ENCODE measurements around the gene MRPL51.

Gene MRPL51

GRCh38 chr12:6472491-6472890 is 20.6 kb downstream of the MRPL51 start:
- H3K27ac ChIP-seq (replicated peaks; ENCODE audit: low read length), result no peak overlapping the region
- no peak for DNase-seq (ENCODE audit: low spot score)
- peaks cover 0 to 2% of the 10 kb centered on the region in 2 donors for H3K9me3 ChIP-seq (replicated peaks in 1 of 2; ENCODE audit: control insufficient read depth in 2 of 2, insufficient read depth in 1 of 2, low read depth in 1 of 2, low read length in 2 of 2)
- H3K23ac ChIP-seq (ENCODE audit: low read depth, low read length, poor library complexity), result no peak overlapping the region
- H2AFZ ChIP-seq (ENCODE audit: low read length), result no peak overlapping the region
- H3K14ac ChIP-seq (ENCODE audit: low read length), result no peak overlapping the region
- peaks cover 5 to 7% of the 10 kb centered on the region in 2 donors for H3K4me1 ChIP-seq (ENCODE audit: control insufficient read depth in 2 of 2, insufficient read depth in 1 of 2, low read depth in 1 of 2, low read length in 2 of 2)
- H3K4me3 ChIP-seq (ENCODE audit: low read length in 2 of 2), result no peak overlapping the region
- no peaks in the 10 kb centered on the region for H3K79me1 ChIP-seq (ENCODE audit: low read depth, low read length)
- no peak overlapping the region for H3K18ac ChIP-seq (ENCODE audit: low read length)
- no peak overlapping the region for H4K8ac ChIP-seq (ENCODE audit: low read depth, low read length)
- H2BK15ac ChIP-seq (ENCODE audit: low read length), result no peak overlapping the region
- H3K4me2 ChIP-seq (ENCODE audit: insufficient read depth, low read length, poor library complexity, severe bottlenecking), result no peak overlapping the region
- WGBS, 2 donors (ENCODE audit: extremely low coverage in 2 of 2, insufficient read length in 2 of 2, insufficient replicate concordance in 1 of 2), result no CpG with 5 or more reads among the region's 11 CpGs
- H3K9ac ChIP-seq (ENCODE audit: low read depth, low read length, poor library complexity), result no peak overlapping the region
- no peak overlapping the region for H4K91ac ChIP-seq (ENCODE audit: low read depth, low read length, poor library complexity)
- peaks cover 0 to 5% of the 10 kb centered on the region in 2 donors for H3K36me3 ChIP-seq (replicated peaks in 1 of 2; ENCODE audit: control insufficient read depth in 2 of 2, insufficient read depth in 2 of 2, low read length in 2 of 2)
- H2BK120ac ChIP-seq (ENCODE audit: low read depth, low read length), result no peak overlapping the region
- H3K27me3 ChIP-seq (ENCODE audit: control insufficient read depth in 3 of 3, insufficient read depth in 3 of 3, low read depth in 1 of 3, low read length in 3 of 3), result no peaks in the 10 kb centered on the region
- H2BK12ac ChIP-seq (ENCODE audit: low read length), result no peak overlapping the region
- no peak overlapping the region for H3K4ac ChIP-seq (ENCODE audit: low read length)
- no peak overlapping the region for H2AK5ac ChIP-seq (ENCODE audit: low read depth, low read length)
- H2BK5ac ChIP-seq (ENCODE audit: low read length), result no peak overlapping the region

GRCh38 chr12:6471989-6472360 is 21.1 kb downstream of the MRPL51 start:
- H2BK15ac ChIP-seq (ENCODE audit: low read length), result no peak overlapping the region
- H3K27me3 ChIP-seq (ENCODE audit: control insufficient read depth in 3 of 3, insufficient read depth in 3 of 3, low read depth in 1 of 3, low read length in 3 of 3), result no peaks in the 10 kb centered on the region
- no peak overlapping the region for H3K27ac ChIP-seq (replicated peaks; ENCODE audit: low read length)
- no peak overlapping the region for H2BK5ac ChIP-seq (ENCODE audit: low read length)
- no peaks in the 10 kb centered on the region for H3K79me1 ChIP-seq (ENCODE audit: low read depth, low read length)
- peaks cover 5 to 7% of the 10 kb centered on the region in 2 donors for H3K4me1 ChIP-seq (ENCODE audit: control insufficient read depth in 2 of 2, insufficient read depth in 1 of 2, low read depth in 1 of 2, low read length in 2 of 2)
- H3K18ac ChIP-seq (ENCODE audit: low read length), result no peak overlapping the region
- H4K91ac ChIP-seq (ENCODE audit: low read depth, low read length, poor library complexity), result no peak overlapping the region
- no peak overlapping the region for H3K4me3 ChIP-seq (ENCODE audit: low read length in 2 of 2)
- no peak overlapping the region for H4K8ac ChIP-seq (ENCODE audit: low read depth, low read length)
- no peak overlapping the region for H3K9ac ChIP-seq (ENCODE audit: low read depth, low read length, poor library complexity)
- H3K4me2 ChIP-seq (ENCODE audit: insufficient read depth, low read length, poor library complexity, severe bottlenecking), result no peak overlapping the region
- no CpG with 5 or more reads among the region's 1 CpG for WGBS, 2 donors (ENCODE audit: extremely low coverage in 2 of 2, insufficient read length in 2 of 2, insufficient replicate concordance in 1 of 2)
- no peak for DNase-seq (ENCODE audit: low spot score)
- no peak overlapping the region for H2AFZ ChIP-seq (ENCODE audit: low read length)
- peaks cover 0 to 5% of the 10 kb centered on the region in 2 donors for H3K36me3 ChIP-seq (replicated peaks in 1 of 2; ENCODE audit: control insufficient read depth in 2 of 2, insufficient read depth in 2 of 2, low read length in 2 of 2)
- no peak overlapping the region for H2BK12ac ChIP-seq (ENCODE audit: low read length)
- H3K4ac ChIP-seq (ENCODE audit: low read length), result no peak overlapping the region
- no peak overlapping the region for H3K23ac ChIP-seq (ENCODE audit: low read depth, low read length, poor library complexity)
- H3K14ac ChIP-seq (ENCODE audit: low read length), result no peak overlapping the region
- no peak overlapping the region for H2AK5ac ChIP-seq (ENCODE audit: low read depth, low read length)
- no peak overlapping the region for H2BK120ac ChIP-seq (ENCODE audit: low read depth, low read length)
- H3K9me3 ChIP-seq (replicated peaks in 1 of 2; ENCODE audit: control insufficient read depth in 2 of 2, insufficient read depth in 1 of 2, low read depth in 1 of 2, low read length in 2 of 2), result peaks cover 0 to 2% of the 10 kb centered on the region in 2 donors

GRCh38 chr12:6470375-6471163 is 22.5 kb downstream of the MRPL51 start, which contains the start of gene VAMP1:
VAMP1 (minus strand) TSS chr12:6470677; CDS start chr12:6470531, 146 bp downstream.
- Histone ChIP-seq H4K91ac (ENCODE audit: low read depth, low read length, poor library complexity) (no peak within 1 kb of the TSS), H3K4ac (ENCODE audit: low read length) (no peak within 1 kb of the TSS), H3K79me1 (ENCODE audit: low read depth, low read length) (no peaks in the 10 kb centered on the region), H3K27me3 (ENCODE audit: control insufficient read depth in 3 of 3, insufficient read depth in 3 of 3, low read depth in 1 of 3, low read length in 3 of 3) (no peaks in the 10 kb centered on the region), H2BK15ac (ENCODE audit: low read length) (peak within 1 kb of the TSS; percentile 98), H2AK5ac (ENCODE audit: low read depth, low read length) (no peak within 1 kb of the TSS), H2BK120ac (ENCODE audit: low read depth, low read length) (no peak within 1 kb of the TSS), H3K4me1 (ENCODE audit: control insufficient read depth in 2 of 2, insufficient read depth in 1 of 2, low read depth in 1 of 2, low read length in 2 of 2) (peaks cover 5 to 7% of the 10 kb centered on the region in 2 donors), H3K14ac (ENCODE audit: low read length) (peak within 1 kb of the TSS; percentile 75), H3K9me3 (replicated peaks in 1 of 2; ENCODE audit: control insufficient read depth in 2 of 2, insufficient read depth in 1 of 2, low read depth in 1 of 2, low read length in 2 of 2) (no peaks in the 10 kb centered on the region), H2BK5ac (ENCODE audit: low read length) (peak within 1 kb of the TSS; percentile 91), H3K36me3 (replicated peaks in 1 of 2; ENCODE audit: control insufficient read depth in 2 of 2, insufficient read depth in 2 of 2, low read length in 2 of 2) (peaks cover 3 to 17% of the 10 kb centered on the region in 2 donors), H2BK12ac (ENCODE audit: low read length) (no peak within 1 kb of the TSS), H3K9ac (ENCODE audit: low read depth, low read length, poor library complexity) (peak within 1 kb of the TSS; percentile 97), H3K4me3 (ENCODE audit: low read length in 2 of 2) (peak within 1 kb of the TSS; percentile 82 to 83), H3K18ac (ENCODE audit: low read length) (peak within 1 kb of the TSS; percentile 92), H2AFZ (ENCODE audit: low read length) (peak within 1 kb of the TSS; percentile 95), H4K8ac (ENCODE audit: low read depth, low read length) (peak within 1 kb of the TSS; percentile 6), H3K23ac (ENCODE audit: low read depth, low read length, poor library complexity) (peak within 1 kb of the TSS; percentile 92), H3K4me2 (ENCODE audit: insufficient read depth, low read length, poor library complexity, severe bottlenecking) (peak within 1 kb of the TSS; percentile 78), H3K27ac (replicated peaks; ENCODE audit: low read length) (peak within 1 kb of the TSS; percentile 92)
- DNase-seq (ENCODE audit: low spot score), result peak; percentile 94
- WGBS, 2 donors (ENCODE audit: extremely low coverage in 2 of 2, insufficient read length in 2 of 2, insufficient replicate concordance in 1 of 2), result no CpG with 5 or more reads among the region's 69 CpGs

GRCh38 chr12:6469609-6470374 is 23.3 kb downstream of the MRPL51 start:
- Histone ChIP-seq H3K9me3 (replicated peaks in 1 of 2; ENCODE audit: control insufficient read depth in 2 of 2, insufficient read depth in 1 of 2, low read depth in 1 of 2, low read length in 2 of 2) (no peaks in the 10 kb centered on the region), H3K23ac (ENCODE audit: low read depth, low read length, poor library complexity) (peak overlapping the region; percentile 92), H2BK5ac (ENCODE audit: low read length) (peak overlapping the region; percentile 91), H3K79me1 (ENCODE audit: low read depth, low read length) (no peaks in the 10 kb centered on the region), H3K4me3 (ENCODE audit: low read length in 2 of 2) (peak overlapping the region; percentile 82 to 83), H2BK12ac (ENCODE audit: low read length) (no peak overlapping the region), H3K4me1 (ENCODE audit: control insufficient read depth in 2 of 2, insufficient read depth in 1 of 2, low read depth in 1 of 2, low read length in 2 of 2) (peaks cover 5 to 7% of the 10 kb centered on the region in 2 donors), H3K9ac (ENCODE audit: low read depth, low read length, poor library complexity) (peak overlapping the region; percentile 97), H3K27me3 (ENCODE audit: control insufficient read depth in 3 of 3, insufficient read depth in 3 of 3, low read depth in 1 of 3, low read length in 3 of 3) (no peaks in the 10 kb centered on the region), H3K18ac (ENCODE audit: low read length) (peak overlapping the region; percentile 89), H3K27ac (replicated peaks; ENCODE audit: low read length) (peak overlapping the region; percentile 92), H2AK5ac (ENCODE audit: low read depth, low read length) (no peak overlapping the region), H3K36me3 (replicated peaks in 1 of 2; ENCODE audit: control insufficient read depth in 2 of 2, insufficient read depth in 2 of 2, low read length in 2 of 2) (peaks cover 4 to 21% of the 10 kb centered on the region in 2 donors), H4K8ac (ENCODE audit: low read depth, low read length) (no peak overlapping the region), H3K4ac (ENCODE audit: low read length) (no peak overlapping the region), H4K91ac (ENCODE audit: low read depth, low read length, poor library complexity) (no peak overlapping the region), H2AFZ (ENCODE audit: low read length) (peak overlapping the region; percentile 95), H2BK120ac (ENCODE audit: low read depth, low read length) (no peak overlapping the region), H2BK15ac (ENCODE audit: low read length) (peak overlapping the region; percentile 98), H3K14ac (ENCODE audit: low read length) (peak overlapping the region; percentile 75), H3K4me2 (ENCODE audit: insufficient read depth, low read length, poor library complexity, severe bottlenecking) (peak overlapping the region; percentile 78)
- DNase-seq (ENCODE audit: low spot score), result no peak
- WGBS, 2 donors (ENCODE audit: extremely low coverage in 2 of 2, insufficient read length in 2 of 2, insufficient replicate concordance in 1 of 2), result no CpG with 5 or more reads among the region's 16 CpGs

Measured in neuronal stem cell (in vitro differentiated cells).